Raji (cell line): ENCODE results near the gene RAX2.

ENCODE experiments used
- POLR2A ChIP-seq: IDR thresholded peaks from 2 replicates; pipeline ENCODE4 v1.6.1; 2011; ENCODE audit warnings: low read depth, low read length, control low read depth; ENCODE audit not compliant: insufficient read depth

RAX2 gene

GRCh38 chr19:3807131-3807480, 35.1 kb upstream of the RAX2 start:
- no peak for TF ChIP-seq POLR2A

- no peak for TF ChIP-seq POLR2A
Measured at GRCh38 chr19:3805859-3806258, 33.8 kb upstream of the RAX2 start.

- TF ChIP-seq POLR2A = no peak
Measured at GRCh38 chr19:3804429-3804828, 32.4 kb upstream of the RAX2 start.

GRCh38 chr19:3803986-3804385, 32.0 kb upstream of the RAX2 start:
- no peak for TF ChIP-seq POLR2A

- no peak for TF ChIP-seq POLR2A
Measured at GRCh38 chr19:3803114-3803888, 31.3 kb upstream of the RAX2 start.

GRCh38 chr19:3801412-3802096, 29.5 kb upstream of the RAX2 start:
- TF ChIP-seq POLR2A = no peak

GRCh38 chr19:3800996-3801395, 29.0 kb upstream of the RAX2 start:
- TF ChIP-seq POLR2A = no peak

- TF ChIP-seq POLR2A = no peak
Measured at GRCh38 chr19:3798137-3798536, 26.1 kb upstream of the RAX2 start.

- TF ChIP-seq POLR2A = no peak
Measured at GRCh38 chr19:3796358-3796757, 24.3 kb upstream of the RAX2 start.

GRCh38 chr19:3793799-3794198, 21.8 kb upstream of the RAX2 start:
- TF ChIP-seq POLR2A = no peak

GRCh38 chr19:3792114-3792513, 20.1 kb upstream of the RAX2 start:
- no peak for TF ChIP-seq POLR2A

GRCh38 chr19:3790941-3791340, 18.9 kb upstream of the RAX2 start:
- no peak for TF ChIP-seq POLR2A

GRCh38 chr19:3790209-3790734, 18.2 kb upstream of the RAX2 start:
- TF ChIP-seq POLR2A = no peak

GRCh38 chr19:3788996-3789778, 17.2 kb upstream of the RAX2 start:
- TF ChIP-seq POLR2A = no peak

GRCh38 chr19:3785938-3786824, 14.2 kb upstream of the RAX2 start, which contains the start of gene MATK:
TSS of gene MATK (minus strand) at chr19:3786381. CDS start at chr19:3785135, 1,246 bp downstream.
- no peak for TF ChIP-seq POLR2A
